ENCODE measurements around the gene FAM83B.

Gene FAM83B

GRCh38 chr6:54980511-54981275 is 134.1 kb downstream of the FAM83B start:
- no peak for DNase-seq (ENCODE audit: low spot score)

DNA sequence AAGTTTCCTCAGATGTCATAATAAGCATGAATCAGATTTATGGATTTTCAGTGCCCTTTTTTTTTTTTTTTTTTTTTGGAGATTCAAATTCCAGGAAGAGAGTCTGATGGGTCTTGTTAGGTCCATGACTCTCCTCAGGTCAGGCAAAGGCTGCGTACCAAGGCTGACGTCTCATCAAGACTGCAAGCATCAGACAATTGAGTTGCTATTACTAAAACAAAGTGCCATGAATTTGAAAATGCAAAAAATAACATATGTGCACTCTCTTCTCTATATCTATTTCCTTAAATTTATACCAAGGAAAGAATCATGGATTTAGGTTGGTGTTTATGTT is 134.7 kb downstream of the FAM83B start:
- no peak for DNase-seq (ENCODE audit: low spot score)

GRCh38 chr6:54981647-54982046 is 135.1 kb downstream of the FAM83B start:
- DNase-seq (ENCODE audit: low spot score): no peak

DNA sequence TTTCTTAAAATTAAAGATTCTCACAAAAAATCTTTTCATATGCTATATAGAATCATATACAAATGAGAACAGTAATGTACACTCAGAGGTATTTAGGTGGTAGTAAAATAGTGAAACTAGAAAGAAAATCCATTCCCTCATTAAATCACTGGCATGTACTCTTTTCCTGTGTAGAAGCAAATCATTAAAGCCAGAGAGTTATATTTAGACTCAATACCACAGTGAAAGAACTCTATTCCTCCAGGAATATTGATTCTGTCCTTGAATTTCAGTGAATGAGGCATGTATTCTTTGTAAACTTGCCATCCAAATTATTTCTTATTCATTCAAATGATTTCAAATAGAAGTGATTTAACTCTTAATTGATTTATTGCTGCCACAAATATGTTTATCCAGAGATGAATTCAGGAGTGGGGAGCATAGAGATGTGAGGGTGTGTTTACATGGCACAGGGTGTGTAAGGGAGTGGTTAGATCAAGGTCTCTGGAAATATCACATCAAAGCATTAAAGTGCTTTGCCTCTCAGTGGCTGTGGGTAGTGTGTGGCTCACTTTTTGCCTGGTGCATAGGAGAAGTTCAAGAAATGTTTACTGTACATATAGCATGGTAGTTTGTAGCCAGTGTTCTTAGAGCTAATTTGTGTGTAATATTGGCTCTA is 141.2 kb downstream of the FAM83B start:
- no peak for DNase-seq (ENCODE audit: low spot score)

DNA sequence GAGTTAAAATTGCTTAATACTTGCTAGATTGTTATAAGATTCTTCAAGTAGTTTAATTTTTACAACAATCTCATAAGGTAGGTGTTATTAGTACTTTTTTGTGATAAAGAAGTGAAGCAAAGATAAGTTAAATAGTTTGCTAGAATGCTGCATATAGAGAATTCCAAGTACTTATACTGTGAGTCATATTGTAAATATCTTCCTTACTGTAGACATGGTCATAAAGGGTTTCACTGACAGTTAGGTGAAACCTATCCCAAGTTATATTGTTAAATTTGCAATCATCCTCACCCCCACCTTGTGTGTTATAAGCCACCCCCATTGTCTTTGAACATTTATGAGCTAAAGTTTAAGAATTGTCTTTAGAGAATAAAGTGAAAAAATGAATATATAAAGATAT is 142.0 kb downstream of the FAM83B start:
- DNase-seq (ENCODE audit: low spot score): no peak

- DNase-seq (ENCODE audit: low spot score): no peak
Measured at GRCh38 chr6:54990001-54990400, 143.4 kb downstream of the FAM83B start.

All from CD4-positive, alpha-beta T cell treated with Interleukin-2 at 100 ng/mL for 4 hours (primary cell).